ENCODE results near the gene AMZ1.

The AMZ1 gene

GRCh38 chr7:2651336-2651735 lies 36.7 kb upstream of the AMZ1 start:
- DNase-seq (ENCODE audit: low spot score) = no peak

- DNase-seq (ENCODE audit: low spot score) = no peak
These were observed 35.9 kb upstream of the AMZ1 start for GRCh38 chr7:2651847-2652735.

- DNase-seq (ENCODE audit: low spot score) = no peak
These were observed 35.3 kb upstream of the AMZ1 start for GRCh38 chr7:2652736-2653060.

- DNase-seq (ENCODE audit: low spot score) = no peak
These were observed 33.9 kb upstream of the AMZ1 start for GRCh38 chr7:2654059-2654458.

- no peak for DNase-seq (ENCODE audit: low spot score)
These were observed 32.0 kb upstream of the AMZ1 start for GRCh38 chr7:2655870-2656614.

- no peak for DNase-seq (ENCODE audit: low spot score)
These were observed 30.8 kb upstream of the AMZ1 start for GRCh38 chr7:2657208-2657607.

- no peak for DNase-seq (ENCODE audit: low spot score)
These were observed 29.9 kb upstream of the AMZ1 start for GRCh38 chr7:2657920-2658671.

- DNase-seq (ENCODE audit: low spot score) = no peak
These were observed 29.1 kb upstream of the AMZ1 start for GRCh38 chr7:2658941-2659340.

GRCh38 chr7:2659556-2660358 lies 28.2 kb upstream of the AMZ1 start:
- no peak for DNase-seq (ENCODE audit: low spot score)

GRCh38 chr7:2660359-2661095 lies 27.5 kb upstream of the AMZ1 start:
- no peak for DNase-seq (ENCODE audit: low spot score)

GRCh38 chr7:2661096-2661449 lies 26.9 kb upstream of the AMZ1 start:
- no peak for DNase-seq (ENCODE audit: low spot score)

- DNase-seq (ENCODE audit: low spot score) = no peak
These were observed 26.3 kb upstream of the AMZ1 start for GRCh38 chr7:2661602-2662272.

GRCh38 chr7:2662273-2663120 lies 25.5 kb upstream of the AMZ1 start:
- DNase-seq (ENCODE audit: low spot score) = no peak

- DNase-seq (ENCODE audit: low spot score) = no peak
These were observed 24.7 kb upstream of the AMZ1 start for GRCh38 chr7:2663121-2663886.

- no peak for DNase-seq (ENCODE audit: low spot score)
These were observed 24.0 kb upstream of the AMZ1 start for GRCh38 chr7:2663960-2664359.

GRCh38 chr7:2665359-2665791 lies 22.6 kb upstream of the AMZ1 start:
- DNase-seq (ENCODE audit: low spot score) = no peak

GRCh38 chr7:2666155-2666554 lies 21.8 kb upstream of the AMZ1 start:
- DNase-seq (ENCODE audit: low spot score) = no peak

- no peak for DNase-seq (ENCODE audit: low spot score)
These were observed 21.3 kb upstream of the AMZ1 start for GRCh38 chr7:2666588-2667250.

All from pons (tissue), 1 donor.